HG02642 (cell line): ENCODE data around the gene TIMM9.
"Not testable (repeated sequence)": the region's sequence is repeated elsewhere in the genome, so short reads cannot be mapped to it uniquely, and the experiment has no call there.

Source experiments
- ATAC-seq: cut with Tn5 transposase; IDR thresholded peaks from one replicate; pipeline ENCODE4 v1.9.1; 2021; ENCODE audit warnings: mild to moderate bottlenecking; ENCODE audit not compliant: unreplicated experiment, poor library complexity

Gene TIMM9

DNA sequence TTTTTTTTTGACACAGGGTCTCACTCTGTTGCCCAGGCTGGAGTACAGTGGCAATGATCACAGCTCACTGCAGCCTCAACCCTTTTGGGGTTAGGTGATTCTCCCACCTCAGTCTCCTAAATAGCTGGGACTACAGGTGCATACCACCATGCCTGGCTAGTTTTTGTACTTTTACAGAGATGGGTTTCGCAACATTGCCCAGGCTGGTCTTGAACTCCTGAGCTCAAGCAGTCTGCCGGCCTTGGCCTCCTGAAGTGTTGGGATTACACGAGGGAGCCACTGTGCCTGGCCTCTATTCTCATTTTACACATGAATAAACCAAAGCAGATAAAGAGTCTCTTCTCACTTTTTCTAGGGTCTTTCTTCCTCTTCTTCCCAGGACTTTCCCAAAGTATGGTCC is 28.4 kb downstream of the TIMM9 start:
- ATAC-seq, result no peak

DNA sequence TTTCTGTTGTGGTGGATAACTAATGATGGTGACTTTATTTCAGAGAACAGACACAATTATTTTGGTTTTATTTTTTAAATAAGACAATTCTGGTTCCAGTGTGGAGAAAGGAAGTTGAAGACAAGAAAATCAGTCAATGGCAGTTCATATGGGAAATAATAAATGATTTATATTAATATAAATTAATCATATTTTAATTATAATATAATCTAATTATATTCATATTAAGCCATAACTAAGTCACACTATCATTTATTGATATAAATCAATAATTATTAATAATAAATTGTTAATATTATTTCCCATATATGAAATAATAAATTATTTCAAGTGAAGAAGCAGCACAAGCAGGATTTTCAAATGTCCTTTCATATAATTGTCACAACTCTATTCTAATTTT is 28.8 kb downstream of the TIMM9 start:
- no peak for ATAC-seq

DNA sequence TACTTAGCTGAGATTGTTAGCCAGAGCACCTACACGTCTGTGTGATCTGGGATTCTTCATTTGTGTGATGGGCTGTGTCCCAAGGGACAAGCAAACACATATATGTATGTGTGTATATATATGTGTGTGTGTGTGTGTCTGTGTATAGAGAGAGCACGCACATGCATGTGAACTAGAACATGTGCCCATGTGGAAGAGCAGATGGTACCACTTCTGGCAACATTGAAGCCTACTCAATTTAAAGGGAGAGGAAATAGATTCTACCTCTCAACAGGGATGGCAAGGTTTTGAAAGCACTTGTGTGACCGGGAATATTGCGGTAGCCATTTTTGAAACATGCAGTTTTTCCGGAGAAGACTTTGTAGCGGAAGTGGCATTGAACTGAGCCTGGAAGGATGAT is 30.2 kb downstream of the TIMM9 start:
- no peak for ATAC-seq

DNA sequence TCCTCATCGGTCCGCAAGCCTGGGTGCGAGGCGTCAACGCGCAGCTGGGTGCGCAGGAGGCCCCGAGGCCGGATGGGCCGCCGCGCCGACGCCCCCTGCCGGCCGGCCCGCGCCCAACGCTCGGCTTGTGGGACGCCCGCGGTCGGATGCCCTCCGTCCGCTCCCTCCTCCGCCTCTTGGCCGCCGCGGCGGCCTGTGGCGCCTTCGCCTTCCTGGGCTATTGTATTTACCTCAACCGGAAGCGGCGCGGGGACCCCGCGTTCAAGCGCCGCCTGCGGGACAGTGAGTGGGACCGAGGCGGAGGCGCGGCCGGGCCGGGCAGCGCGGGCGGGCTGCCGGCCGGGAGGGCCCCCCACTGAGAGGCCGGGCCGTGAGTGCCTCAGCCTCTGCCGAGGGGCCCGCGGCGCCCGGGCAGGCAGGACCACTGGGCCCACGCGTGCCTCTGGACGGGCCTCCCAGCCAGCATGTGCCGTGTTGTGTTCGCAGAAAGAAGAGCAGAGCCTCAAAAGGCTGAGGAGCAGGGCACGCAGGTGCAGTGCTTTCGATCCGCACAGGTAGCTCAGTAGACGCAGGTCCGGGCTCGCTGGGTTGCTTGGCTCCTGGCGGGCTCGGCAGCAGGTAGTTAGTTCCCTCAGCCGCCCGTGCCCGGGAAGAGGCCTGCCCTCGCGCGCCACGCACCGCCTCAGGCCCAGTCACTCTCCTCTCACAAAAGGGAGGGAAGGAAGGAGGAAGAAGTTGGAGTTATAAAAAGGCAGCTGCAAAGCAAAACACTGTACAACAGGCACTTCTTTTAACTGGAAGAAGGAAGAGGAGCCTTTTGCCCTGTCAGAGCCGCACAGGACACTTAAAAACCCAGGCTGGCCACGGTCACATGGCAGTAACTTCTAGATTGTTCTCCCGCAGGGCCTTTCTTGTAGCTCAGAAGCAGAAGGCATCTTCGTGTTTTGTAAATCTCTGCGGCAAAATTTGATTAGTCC is 31.2 kb downstream of the TIMM9 start, which contains the start of gene TOMM20L:
Gene TOMM20L (plus strand): TSS at position 119 of the 977 bp plus-strand sequence. CDS start 28 bp downstream, at position 147.
- peak; percentile 94 for ATAC-seq

DNA sequence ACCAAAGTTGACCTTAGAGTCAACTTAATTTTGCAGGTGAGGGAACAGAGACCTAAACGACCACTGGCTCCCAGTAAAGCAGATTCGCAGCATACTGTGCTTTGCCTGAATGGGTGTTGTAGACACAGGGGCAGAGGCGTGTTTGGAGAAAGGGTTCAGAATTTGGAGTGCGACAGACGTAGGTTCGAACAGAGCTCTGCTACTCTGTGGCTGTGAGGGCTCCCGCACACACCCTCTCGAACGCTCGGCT is 31.8 kb downstream of the TIMM9 start:
- ATAC-seq, result no peak

DNA sequence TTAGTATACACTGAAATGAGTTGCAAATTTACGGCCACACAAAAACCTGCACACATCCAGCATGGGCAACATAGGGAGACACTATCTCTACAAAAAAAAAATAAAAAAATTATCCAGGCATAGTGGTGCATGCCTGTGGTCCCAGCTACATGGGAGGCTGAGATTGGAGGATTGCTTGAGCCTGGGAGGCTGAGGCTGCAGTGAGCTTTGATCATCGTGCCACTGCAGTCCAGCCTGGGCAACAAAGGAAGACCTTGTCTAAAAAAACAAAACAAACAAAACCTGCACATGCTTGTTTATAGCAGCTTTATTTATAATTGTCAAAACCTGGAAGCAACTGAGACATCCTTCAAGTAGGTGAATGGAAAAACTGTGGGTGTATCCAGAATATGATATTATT is 36.5 kb downstream of the TIMM9 start:
- ATAC-seq, result no peak

DNA sequence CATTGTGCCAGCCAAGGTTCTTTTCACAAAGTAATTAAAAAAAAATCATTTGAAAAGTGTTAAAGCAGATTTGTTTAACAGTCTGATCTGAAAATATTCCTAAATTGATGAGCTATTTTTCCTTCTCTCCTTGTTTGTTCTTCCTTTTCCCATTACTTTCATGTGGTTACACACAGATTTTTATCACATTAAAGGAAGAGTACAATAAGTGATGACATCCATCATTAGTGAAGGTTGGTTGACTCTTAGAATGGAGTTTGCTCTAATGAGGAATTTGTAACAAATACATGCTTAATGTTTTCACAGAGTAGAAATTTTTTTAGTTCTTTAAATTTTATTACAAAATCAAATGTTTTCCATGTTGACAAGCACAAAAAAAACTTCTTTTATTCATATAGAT is 50.5 kb downstream of the TIMM9 start:
- no peak for ATAC-seq

DNA sequence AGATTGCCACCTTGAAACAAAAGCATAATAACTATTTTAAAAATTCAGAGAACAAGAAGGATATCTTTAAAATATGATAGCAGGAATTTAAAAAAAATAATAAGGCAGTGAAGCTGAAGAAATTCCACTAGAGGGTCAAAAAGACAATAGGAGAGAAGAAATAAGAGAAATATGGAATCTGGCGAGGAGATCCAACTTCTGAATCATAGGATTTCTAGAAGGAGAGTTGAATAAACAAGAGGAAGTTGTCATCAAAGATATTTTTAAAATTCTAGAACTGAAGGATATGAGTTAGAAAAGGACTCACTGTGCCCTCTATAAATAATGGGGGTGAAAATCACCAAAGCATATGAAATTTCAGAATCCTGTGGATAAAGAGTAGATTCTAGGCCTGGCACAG is 58.4 kb downstream of the TIMM9 start:
- no peak for ATAC-seq

DNA sequence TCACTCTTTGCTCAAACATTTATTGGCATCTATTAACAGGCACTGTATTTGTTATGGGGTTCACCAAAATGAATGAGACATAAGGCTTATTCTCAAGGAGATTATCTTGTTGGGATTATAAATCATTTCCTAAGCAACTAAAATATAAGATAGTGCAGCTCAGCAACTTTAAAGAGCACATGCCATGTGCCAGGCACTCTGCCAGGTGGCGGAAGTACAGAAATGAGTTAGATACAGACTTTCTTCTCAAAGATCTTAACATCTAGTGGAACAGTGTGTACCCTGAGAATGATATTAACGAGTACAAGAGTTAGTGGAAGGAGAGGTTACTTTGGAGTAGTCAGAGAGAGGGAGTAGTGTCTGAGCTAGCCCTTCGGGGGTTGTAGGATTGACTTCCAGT is 60.0 kb downstream of the TIMM9 start:
- no peak for ATAC-seq

DNA sequence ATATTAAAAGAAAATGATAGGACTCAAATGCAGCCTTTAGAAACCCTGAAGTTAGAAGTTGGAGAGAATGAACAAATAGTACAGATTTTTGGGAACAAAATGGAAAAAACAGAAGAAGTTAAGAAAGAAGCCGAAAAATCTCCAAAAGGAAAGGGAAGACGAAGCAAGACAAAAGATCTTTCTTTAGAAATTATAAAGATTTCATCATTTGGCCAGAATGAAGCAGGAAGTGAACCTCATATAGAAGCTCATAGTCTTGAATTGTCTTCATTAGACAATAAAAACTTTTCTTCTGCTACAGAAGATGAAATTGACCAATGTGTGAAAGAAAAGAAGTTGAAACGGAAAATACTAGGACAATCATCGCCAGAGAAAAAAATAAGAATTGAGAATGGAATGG is 63.0 kb downstream of the TIMM9 start:
- no peak for ATAC-seq

DNA sequence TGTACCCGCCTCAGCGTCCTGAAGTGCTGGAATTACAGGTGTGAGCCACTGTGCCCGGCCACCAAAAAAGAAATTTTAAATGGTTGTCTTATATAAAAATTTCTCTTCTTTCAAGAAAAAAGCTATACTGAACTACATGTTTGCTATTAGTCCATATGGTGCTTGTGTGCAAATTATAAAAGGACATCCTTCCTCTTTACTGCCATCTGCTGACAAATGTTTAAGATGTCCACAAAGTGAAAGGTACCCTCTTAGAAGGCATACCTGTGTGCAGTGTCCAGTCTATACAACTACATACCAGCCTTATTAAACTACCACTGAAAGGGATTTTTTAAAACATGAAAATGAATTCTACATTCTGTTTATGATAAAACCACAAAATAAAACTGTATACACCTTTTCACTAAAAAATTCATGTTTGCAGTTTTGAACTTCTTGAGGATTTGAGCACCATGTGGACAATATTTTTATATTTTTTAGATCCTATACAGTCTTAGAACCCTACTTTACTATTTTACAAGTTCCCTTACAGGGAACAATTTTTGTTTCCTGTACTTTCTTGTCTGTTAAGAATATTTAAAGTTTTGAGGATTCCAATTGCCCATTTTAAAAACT is 64.4 kb downstream of the TIMM9 start:
- ATAC-seq, result no peak

DNA sequence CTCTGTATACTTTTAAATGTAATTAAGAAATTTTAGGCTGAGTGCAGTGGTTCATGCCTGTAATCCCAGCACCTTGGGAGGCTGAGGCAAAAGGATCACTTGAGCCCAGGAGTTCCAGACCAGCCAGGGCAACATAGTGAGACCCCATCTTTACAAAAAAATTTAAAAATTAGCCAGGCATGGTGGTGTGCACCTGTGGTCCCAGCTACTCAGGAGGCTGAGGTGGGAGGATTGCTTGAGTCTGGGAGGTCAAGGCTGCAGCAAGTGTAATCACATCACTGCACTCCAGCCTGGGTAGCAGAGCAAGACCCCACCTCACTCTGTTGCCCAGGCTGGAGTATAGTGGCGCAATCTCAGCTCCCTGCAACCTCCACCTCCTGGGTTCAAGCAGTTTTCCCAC is 65.1 kb downstream of the TIMM9 start:
- ATAC-seq, result not testable (repeated sequence)
